Esophagus (tissue), 2 donors: Measurements from ENCODE around the gene RPS4Y2. TPM values are rescaled to one million over a fixed set of nuclear protein-coding genes. Genes with fewer than 3 reads are reported as not detected.

ENCODE experiments used
- H3K27ac ChIP-seq, 2 donors: one replicate each; pipeline ENCODE4 v1.5.1; 2013; ENCODE audit warnings: low read depth in 2 of 2, mild to moderate bottlenecking in 2 of 2, inconsistent platforms in 1 of 2, low read length in 1 of 2, moderate library complexity in 1 of 2
- H3K27me3 ChIP-seq, 2 donors: one replicate each; pipeline ENCODE4 v1.6.1; 2013; ENCODE audit warnings: low read length in 2 of 2, control low read depth in 1 of 2, mild to moderate bottlenecking in 1 of 2; ENCODE audit not compliant: insufficient read depth in 2 of 2, control insufficient read depth in 1 of 2
- H3K36me3 ChIP-seq, 2 donors: one replicate each; pipeline ENCODE4 v1.6.1; 2013; ENCODE audit warnings: low read length in 1 of 2; ENCODE audit not compliant: control insufficient read depth in 2 of 2, insufficient read depth in 2 of 2
- H3K4me1 ChIP-seq, 2 donors: one replicate each; pipeline ENCODE4 v1.6.1; 2013; ENCODE audit warnings: low read length in 1 of 2; ENCODE audit not compliant: control insufficient read depth in 2 of 2, insufficient read depth in 2 of 2
- H3K4me3 ChIP-seq, 2 donors: one replicate each; pipeline ENCODE4 v1.5.1; 2013; ENCODE audit warnings: low read length in 2 of 2, mild to moderate bottlenecking in 2 of 2, low read depth in 1 of 2, moderate library complexity in 1 of 2
- H3K9me3 ChIP-seq, 2 donors: one replicate each; pipeline ENCODE4 v1.6.1; 2013; ENCODE audit warnings: mild to moderate bottlenecking in 2 of 2, low read depth in 1 of 2, low read length in 1 of 2, moderate library complexity in 1 of 2; ENCODE audit not compliant: control insufficient read depth in 2 of 2, insufficient read depth in 1 of 2
- WGBS, 2 donors: extraction: QIAGEN DNeasy Blood & Tissue Kit; methylation state at CpG; one replicate each; pipeline ENCODE4 v1.1.7; 2013; 5-methylcytosine and 5-hydroxymethylcytosine counted together
- polyA plus RNA-seq, 2 donors: library from polyadenylated mRNA; stranded (reverse); fragments of 200-250 nt; gene quantifications; one replicate each; pipeline ENCODE4 v1.2.3, GENCODE V29; 2013
- donor health status: healthy with polysubstance abuse.
- donor health status: Bipolar disorder and iron deficiency.

Gene RPS4Y2
- polyA plus RNA-seq, 2 donors = not detected

DNA sequence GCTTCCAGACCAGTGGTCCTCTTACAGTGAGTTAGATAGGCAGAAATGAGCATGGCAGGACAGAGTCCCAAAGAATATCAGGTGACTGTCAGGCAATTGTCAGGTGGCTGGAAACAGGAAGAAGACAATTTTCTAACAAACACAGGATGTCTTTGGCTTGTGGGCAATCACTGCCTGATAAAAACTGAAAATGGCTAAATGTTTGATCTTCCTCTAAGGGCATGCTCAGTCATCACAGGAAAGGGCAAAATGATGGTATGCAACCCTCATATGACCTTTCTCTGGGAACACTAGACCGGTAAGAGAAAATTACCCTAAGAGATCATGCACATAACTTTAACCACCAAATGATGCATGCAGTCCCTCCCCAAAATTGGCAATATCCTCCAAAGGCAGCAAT lies 57.6 kb downstream of the RPS4Y2 start:
- no peak overlapping the region for H3K4me3 ChIP-seq
- no peak overlapping the region for H3K27ac ChIP-seq
- H3K9me3 ChIP-seq = peaks cover 0 to 4% of the 10 kb centered on the region in 2 donors
- H3K36me3 ChIP-seq = no peaks in the 10 kb centered on the region
- WGBS, 2 donors = 68 to 100% methylated on average over 1 of the region's 1 CpG
- no peaks in the 10 kb centered on the region for H3K27me3 ChIP-seq
- no peaks in the 10 kb centered on the region for H3K4me1 ChIP-seq

DNA sequence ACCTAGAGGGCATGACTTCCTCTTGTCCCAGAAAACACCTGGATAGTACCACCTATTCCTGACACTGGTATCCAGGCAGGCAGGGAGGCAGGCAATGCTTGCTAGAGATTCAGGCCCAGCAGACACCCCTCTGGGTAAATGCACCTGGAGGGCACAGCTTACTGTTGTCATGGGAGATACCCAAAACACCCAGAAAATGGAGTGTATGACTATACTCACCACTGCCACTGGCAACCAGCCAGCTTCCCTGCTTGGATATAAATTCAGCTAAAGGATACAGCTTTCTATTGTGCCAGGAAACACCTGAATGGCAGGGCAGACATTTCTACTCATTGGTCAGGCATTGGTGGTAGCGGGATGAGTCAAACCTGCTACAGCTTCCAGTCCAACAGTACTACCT lies 58.9 kb downstream of the RPS4Y2 start:
- peaks cover 0 to 4% of the 10 kb centered on the region in 2 donors for H3K9me3 ChIP-seq
- no peaks in the 10 kb centered on the region for H3K27me3 ChIP-seq
- WGBS, 2 donors = 88% methylated on average over 1 of the region's 1 CpG; no CpG with 5 or more reads in 1 of the 2 donors
- H3K4me1 ChIP-seq = no peaks in the 10 kb centered on the region
- no peaks in the 10 kb centered on the region for H3K36me3 ChIP-seq
- H3K27ac ChIP-seq = no peak overlapping the region
- H3K4me3 ChIP-seq = no peak overlapping the region

DNA sequence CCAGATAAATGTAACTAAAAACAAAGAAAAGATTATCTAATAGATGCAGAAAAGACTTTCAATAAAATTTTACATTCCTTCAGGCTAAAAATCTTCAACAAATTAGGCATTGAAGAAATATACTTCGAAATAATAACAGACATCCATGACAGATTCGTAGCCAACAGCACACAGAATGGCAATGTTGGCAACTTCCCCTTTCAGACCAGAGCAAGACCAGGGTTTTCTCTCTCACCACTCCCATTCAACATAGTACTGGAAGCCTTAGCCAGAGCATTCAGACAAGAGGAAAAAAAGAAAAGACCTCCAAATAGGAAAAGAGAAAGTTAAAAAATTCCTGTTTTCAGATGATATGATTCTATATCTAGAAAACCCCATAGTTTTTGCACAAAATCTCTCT lies 61.2 kb downstream of the RPS4Y2 start:
- peaks cover 0 to 4% of the 10 kb centered on the region in 2 donors for H3K9me3 ChIP-seq
- no peaks in the 10 kb centered on the region for H3K27me3 ChIP-seq
- no peaks in the 10 kb centered on the region for H3K4me1 ChIP-seq
- no peak overlapping the region for H3K4me3 ChIP-seq
- H3K27ac ChIP-seq = no peak overlapping the region
- 40 to 68% methylated on average over 1 to 2 of the region's 2 CpGs for WGBS, 2 donors
- H3K36me3 ChIP-seq = no peaks in the 10 kb centered on the region

Other genes starting within 250 kb of the RPS4Y2 start
- gene EIF1AY, start 180.3 kb upstream of the RPS4Y2 start, polyA plus RNA-seq = 1 to 10 TPM in 1 of 2 donors, not detected in 1; 8.5 TPM